Stomach (tissue), 4 donors: ENCODE results near the gene HDAC1.

Experiments
- CTCF ChIP-seq, 7 experiments: fragments of 450-650 bp in 4 of 7; fragments of 200-600 bp in 3 of 7; sonication (generic) in 3 of 7; IDR thresholded peaks; one replicate each; pipeline ENCODE4 v1.5.1; 2016 to 2019; ENCODE audit warnings: antibody characterized with exemption in 7 of 7, control low read depth in 2 of 7, mild to moderate bottlenecking in 1 of 7
- EP300 ChIP-seq: sonication (generic); formaldehyde crosslinking; IDR thresholded peaks from one replicate; pipeline ENCODE4 v1.6.1; 2017; ENCODE audit warnings: antibody characterized with exemption
- POLR2AphosphoS5 ChIP-seq, 3 donors: sonication (generic); formaldehyde crosslinking; IDR thresholded peaks; one replicate each; pipeline ENCODE4 v1.6.1; 2016; ENCODE audit warnings: antibody characterized with exemption in 3 of 3

- no peak for TF ChIP-seq CTCF (IDR thresholded peaks at IDR 0.05)
- no peak for TF ChIP-seq EP300
- no peak for TF ChIP-seq POLR2AphosphoS5 (IDR thresholded peaks at IDR 0.05)
These were observed 45.2 kb downstream of the HDAC1 start for GRCh38 chr1:32336963-32337675.
